ENCODE measurements around the gene LDLRAD3.
A peak's percentile ranks its signal among the peaks of the same experiment; 100 is the strongest.

LDLRAD3 gene

DNA sequence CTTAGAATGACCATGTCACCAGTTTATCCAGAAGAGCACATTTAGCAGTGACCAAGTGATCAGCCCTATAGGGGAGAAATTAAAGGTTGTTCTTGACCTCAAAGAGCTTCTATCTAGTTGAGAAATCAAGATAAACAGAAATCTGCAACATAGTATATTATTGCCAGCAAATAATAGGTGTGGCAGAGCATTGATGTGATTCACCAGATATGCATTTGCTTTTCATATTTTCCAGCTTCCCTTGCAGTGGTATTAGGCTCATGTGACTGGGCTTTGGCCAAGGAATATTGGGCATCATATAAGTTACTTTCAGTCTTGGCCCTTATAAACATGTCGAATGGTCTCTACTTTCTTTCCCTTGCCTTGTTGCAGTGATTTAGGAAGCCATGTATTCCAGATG is 310.9 kb downstream of the LDLRAD3 start:
- DNase-seq: no peak

GRCh38 chr11:36257351-36257750 is 313.5 kb downstream of the LDLRAD3 start:
- DNase-seq: no peak

DNA sequence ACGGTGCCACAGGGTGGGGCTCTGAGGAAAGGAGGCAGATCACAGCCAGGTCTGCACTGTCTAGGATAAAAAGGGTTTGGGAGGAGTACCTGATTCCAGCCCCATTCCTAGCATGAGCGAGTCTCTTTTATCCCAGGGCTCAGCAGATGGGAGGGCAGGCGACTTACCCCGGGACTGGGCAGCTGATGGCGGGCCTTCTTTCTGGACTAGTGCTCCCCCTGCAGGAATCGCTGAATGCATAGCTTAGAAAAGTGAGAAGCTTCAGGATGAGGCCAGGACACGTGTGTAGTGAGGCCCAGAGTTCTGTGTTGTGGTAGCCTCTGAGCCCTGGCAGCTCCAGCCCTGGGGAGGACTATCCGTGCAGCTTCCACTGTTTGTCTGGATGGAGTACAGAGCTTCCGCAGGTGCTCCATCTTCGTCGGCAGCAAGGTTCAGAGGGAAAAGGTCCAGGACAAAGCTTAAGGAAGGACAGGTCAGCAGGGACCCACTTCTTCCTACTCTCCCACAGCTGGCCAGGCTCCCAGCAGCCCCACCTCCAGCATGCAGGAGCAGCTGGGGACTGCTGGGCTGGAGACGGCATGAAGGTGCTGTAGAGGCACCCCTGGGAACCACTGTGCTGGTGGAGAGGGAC is 315.0 kb downstream of the LDLRAD3 start:
- peak; percentile 49 to 62 for DNase-seq

DNA sequence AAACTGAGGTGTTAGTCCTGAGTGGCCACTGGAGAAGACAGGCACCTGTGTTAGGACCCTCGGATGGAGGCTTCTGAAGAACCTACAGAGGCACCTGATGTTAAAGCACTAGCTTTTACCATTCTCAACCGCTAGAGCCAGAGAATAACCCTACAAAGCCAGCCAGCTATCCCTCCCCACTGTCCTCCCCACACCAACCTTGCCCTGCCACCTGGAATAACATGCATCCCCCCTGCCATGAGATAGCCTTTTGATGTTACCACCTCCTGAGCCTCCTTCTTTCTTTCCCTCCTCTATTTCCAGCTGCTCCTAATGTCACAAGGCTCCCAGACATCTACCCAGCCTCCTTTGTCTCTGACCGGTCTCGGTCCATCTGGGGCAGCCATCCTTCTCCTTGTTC is 317.2 kb downstream of the LDLRAD3 start:
- no peak for DNase-seq

DNA sequence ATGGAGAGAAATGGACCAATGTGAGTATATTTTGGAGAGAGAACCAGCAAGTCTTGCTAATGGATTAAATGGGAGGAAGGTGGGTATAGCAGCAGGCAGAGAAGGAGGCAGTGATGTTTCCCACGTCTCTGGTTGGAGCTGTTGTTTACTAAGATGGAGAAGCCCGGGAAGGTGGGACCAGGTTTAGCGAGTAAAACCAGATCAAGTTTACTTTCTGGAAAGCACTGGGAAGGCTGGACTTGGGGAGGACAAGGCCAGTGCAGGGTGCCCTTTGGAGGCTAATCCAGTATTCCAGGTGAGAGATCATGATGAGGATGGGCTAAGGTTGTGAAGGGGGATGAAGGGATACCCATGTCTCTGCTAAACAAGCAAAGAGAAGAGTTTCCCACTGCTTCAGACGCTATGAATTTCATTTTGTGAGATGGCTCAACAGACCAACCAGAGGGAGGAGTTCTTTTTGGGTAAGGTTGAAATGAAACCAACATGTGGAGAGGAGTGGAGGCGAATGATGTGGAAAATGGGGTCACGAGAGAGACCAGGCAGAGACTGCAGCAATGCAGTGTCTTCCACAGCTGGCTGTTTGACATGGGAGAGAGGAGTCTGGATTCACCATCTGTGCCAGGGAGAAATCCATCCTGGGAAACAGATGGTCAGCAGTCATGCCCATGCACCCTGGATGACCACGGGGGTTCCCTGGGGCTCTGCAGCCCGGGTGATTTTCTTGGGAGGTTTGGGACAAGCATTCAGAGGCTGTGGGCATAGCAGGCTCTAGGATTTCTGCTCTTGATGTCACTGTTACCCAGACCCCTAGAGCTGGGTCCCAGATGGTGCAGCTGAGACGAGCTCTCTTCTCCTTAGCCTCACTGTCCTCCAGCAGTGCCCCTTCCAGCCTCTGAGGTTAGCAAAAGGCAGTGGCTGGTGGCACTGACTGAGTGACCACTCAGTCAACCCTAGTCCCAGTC is 320.4 kb downstream of the LDLRAD3 start:
- no peak for DNase-seq

- no peak for DNase-seq
These were observed 321.1 kb downstream of the LDLRAD3 start for GRCh38 chr11:36264973-36265344.

GRCh38 chr11:36265793-36266628 is 322.1 kb downstream of the LDLRAD3 start:
- DNase-seq: peak in 1 of 2 experiments; percentile 10

GRCh38 chr11:36266767-36267166 is 322.9 kb downstream of the LDLRAD3 start:
- DNase-seq: no peak

DNA sequence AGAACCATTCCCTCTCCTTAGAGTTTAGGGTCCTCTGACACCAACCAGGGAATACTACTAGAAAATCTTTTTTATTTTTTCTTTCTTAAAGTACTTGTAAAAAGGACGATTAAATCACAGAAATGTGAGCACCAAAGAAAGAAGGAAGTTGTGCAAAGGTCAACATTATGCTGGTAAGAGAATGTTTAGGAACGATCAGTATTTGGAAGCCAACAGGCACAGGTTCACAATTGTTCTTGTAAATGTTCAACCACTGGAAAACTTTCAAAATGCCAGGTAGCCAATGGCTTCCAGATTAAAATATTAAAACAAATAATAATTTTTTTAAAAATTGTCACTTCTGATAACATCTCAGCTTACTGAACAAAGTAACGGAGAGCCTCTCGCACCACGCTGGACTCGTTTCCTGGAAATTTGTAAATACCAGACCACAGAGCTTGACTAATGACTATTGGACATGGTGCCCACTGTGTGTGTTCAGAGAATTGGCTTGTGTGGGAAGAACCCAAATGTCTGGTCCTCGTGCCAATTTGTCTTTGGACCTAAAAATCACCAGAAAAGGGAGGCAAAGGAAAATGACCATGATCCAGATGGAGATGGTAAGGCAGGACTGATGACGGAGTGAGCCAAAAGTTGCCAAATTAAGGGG is 324.6 kb downstream of the LDLRAD3 start:
- DNase-seq: no peak

- DNase-seq: no peak
These were observed 326.8 kb downstream of the LDLRAD3 start for GRCh38 chr11:36270701-36271100.

DNA sequence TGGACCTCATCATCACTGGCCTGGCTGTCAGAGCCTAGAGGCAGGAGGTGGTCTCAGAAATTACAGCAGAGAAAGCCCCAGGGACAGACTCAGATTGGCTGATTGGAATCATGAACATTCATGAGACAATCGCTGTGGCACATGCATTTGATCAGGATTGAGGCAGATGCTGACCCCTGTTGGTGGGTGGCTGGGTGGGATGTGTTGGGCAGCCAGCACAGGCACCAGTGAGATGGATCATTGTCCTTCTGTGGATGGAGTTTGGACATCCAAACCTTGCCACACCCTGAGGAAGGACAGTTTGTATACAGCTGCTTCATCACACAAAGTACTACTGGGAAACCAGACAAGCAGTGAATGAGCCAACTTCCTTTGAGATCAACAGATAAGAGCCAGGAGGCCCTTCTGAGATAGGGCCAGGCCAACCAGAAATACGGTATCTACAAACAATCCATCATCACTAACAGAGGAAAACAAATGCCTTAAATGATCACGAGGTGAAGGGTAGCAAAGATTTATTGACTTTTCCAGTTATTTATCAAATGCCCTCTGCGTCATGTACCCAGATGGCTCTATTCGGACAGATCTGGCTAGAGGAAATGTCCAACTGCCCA is 328.0 kb downstream of the LDLRAD3 start:
- DNase-seq: no peak

- DNase-seq: no peak
These were observed 329.2 kb downstream of the LDLRAD3 start for GRCh38 chr11:36273110-36273509.

- no peak for DNase-seq
These were observed 330.6 kb downstream of the LDLRAD3 start for GRCh38 chr11:36274414-36274813.

DNA sequence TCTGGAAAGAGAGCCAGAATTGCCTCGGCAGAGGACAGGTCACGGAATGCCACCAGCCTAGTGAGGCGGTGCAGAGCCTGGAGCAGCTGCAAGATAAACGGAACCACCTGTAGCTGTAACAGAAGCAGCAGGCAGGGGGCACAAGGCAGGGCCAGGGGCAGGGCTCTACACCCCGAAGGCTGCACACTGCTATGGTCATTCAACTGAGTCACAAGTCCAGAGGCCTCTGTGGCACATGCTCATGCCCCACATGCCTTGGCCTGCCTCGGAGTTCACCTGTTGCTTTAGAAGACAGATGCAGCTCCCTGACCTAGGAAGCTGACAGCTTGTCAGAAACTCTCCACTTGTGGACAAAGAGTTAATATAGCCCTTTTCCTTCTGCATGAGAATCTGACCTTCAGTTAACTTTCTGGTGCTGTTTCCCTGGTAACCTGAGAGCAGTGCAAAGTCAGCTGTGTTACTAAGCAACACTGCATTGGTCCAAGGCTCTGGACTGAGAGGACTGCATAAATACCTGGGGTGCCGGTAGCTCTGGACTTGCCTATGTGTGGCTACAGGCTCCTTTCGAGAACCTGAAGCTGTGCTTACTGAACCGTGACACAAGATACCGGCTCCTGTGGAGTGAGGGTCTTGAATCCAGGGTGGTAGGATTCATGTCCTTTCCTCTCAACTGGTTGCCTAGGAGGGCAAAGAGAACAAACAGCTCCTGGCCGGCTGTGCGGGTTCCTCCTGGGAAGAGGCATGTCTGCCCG is 334.8 kb downstream of the LDLRAD3 start:
- DNase-seq: no peak

GRCh38 chr11:36280531-36280930 is 336.7 kb downstream of the LDLRAD3 start:
- no peak for DNase-seq
